HL-60 (cell line): Measurements from ENCODE around the gene SSTR4.

Source experiments
- TF ChIP-seq, protein P1 (sequence below): IDR thresholded peaks from one replicate; pipeline ENCODE4 v1.5.1; 2011; ENCODE audit warnings: low read length, control low read depth, inconsistent platforms; ENCODE audit not compliant: insufficient read depth
- TF ChIP-seq, protein P2 (sequence below): IDR thresholded peaks from 2 replicates; pipeline ENCODE4 v1.6.1; 2012; ENCODE audit warnings: low read depth; ENCODE audit not compliant: insufficient replicate concordance

DNA sequence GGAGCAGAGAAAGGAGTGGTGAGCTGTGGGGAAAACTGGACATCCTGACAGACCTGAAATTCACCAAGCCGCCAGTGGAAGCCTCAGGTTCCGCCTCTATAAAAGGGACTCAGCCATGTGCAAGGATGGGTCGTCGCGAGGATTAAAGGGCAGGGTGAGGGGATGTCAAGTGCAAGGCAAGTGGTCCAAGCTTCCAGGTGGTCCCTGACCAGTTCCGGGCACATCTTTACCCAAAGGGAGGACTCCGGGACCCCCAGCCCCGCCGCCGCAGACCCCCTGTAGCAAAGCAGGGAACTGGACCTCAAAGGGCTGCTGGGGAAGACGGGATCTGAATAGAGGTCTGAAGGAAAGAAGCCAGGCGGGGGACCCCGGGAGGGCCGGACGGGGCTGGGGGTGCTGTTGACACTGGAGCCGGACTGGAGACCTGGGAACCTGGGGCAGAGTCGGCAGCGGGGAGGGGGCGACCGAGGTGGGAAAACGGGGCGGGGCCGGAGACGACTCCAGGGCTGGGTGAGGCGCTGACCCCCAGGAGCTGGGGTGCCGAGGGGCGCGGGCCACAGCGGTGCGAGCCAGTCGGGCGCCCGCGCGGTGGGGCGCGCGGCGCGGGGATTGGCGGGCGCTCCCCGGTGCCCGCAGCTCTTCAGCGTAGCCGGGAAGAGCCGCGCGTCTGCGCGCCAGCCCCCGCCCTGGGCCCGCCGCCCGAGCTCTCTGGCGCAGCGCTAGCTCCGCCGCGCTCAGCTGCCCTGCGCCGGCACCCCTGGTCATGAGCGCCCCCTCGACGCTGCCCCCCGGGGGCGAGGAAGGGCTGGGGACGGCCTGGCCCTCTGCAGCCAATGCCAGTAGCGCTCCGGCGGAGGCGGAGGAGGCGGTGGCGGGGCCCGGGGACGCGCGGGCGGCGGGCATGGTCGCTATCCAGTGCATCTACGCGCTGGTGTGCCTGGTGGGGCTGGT is at the start of gene SSTR4:
- TF ChIP-seq, protein P1, sequence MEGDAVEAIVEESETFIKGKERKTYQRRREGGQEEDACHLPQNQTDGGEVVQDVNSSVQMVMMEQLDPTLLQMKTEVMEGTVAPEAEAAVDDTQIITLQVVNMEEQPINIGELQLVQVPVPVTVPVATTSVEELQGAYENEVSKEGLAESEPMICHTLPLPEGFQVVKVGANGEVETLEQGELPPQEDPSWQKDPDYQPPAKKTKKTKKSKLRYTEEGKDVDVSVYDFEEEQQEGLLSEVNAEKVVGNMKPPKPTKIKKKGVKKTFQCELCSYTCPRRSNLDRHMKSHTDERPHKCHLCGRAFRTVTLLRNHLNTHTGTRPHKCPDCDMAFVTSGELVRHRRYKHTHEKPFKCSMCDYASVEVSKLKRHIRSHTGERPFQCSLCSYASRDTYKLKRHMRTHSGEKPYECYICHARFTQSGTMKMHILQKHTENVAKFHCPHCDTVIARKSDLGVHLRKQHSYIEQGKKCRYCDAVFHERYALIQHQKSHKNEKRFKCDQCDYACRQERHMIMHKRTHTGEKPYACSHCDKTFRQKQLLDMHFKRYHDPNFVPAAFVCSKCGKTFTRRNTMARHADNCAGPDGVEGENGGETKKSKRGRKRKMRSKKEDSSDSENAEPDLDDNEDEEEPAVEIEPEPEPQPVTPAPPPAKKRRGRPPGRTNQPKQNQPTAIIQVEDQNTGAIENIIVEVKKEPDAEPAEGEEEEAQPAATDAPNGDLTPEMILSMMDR, result no peak
- TF ChIP-seq, protein P2, sequence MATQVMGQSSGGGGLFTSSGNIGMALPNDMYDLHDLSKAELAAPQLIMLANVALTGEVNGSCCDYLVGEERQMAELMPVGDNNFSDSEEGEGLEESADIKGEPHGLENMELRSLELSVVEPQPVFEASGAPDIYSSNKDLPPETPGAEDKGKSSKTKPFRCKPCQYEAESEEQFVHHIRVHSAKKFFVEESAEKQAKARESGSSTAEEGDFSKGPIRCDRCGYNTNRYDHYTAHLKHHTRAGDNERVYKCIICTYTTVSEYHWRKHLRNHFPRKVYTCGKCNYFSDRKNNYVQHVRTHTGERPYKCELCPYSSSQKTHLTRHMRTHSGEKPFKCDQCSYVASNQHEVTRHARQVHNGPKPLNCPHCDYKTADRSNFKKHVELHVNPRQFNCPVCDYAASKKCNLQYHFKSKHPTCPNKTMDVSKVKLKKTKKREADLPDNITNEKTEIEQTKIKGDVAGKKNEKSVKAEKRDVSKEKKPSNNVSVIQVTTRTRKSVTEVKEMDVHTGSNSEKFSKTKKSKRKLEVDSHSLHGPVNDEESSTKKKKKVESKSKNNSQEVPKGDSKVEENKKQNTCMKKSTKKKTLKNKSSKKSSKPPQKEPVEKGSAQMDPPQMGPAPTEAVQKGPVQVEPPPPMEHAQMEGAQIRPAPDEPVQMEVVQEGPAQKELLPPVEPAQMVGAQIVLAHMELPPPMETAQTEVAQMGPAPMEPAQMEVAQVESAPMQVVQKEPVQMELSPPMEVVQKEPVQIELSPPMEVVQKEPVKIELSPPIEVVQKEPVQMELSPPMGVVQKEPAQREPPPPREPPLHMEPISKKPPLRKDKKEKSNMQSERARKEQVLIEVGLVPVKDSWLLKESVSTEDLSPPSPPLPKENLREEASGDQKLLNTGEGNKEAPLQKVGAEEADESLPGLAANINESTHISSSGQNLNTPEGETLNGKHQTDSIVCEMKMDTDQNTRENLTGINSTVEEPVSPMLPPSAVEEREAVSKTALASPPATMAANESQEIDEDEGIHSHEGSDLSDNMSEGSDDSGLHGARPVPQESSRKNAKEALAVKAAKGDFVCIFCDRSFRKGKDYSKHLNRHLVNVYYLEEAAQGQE, result no peak
